ENCODE results near the gene LIMS2.

Gene LIMS2

GRCh38 chr2:127614731-127615130 is 60.6 kb downstream of the LIMS2 start:
- in situ Hi-C loops (cut with MboI; ENCODE audit: low pct_unique_long_range_greater_than_20kb, low sequenced_read_pairs): no loop called here
- DNase-seq: no peak

DNA sequence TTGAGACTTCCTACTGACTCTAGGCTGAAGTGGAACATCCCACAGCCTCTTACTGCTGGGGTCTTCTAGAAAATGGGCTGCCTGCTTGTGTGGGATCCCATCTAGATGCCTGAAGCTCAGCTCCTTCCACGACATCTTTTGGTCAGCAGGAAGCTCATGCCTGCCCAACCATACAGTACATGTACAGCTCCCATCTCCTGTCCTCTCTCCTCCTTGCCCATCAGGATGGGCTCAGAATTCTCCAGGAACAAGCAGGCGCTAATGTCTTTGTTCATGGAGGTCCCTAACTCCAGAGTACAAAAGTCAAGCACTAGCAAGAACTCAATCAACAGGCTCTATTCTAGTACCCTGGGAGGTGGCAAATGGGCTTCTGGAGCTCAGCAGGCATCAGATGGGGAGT is 61.1 kb downstream of the LIMS2 start:
- in situ Hi-C loops (cut with MboI; ENCODE audit: low pct_unique_long_range_greater_than_20kb, low sequenced_read_pairs): no loop called here
- DNase-seq: no peak

DNA sequence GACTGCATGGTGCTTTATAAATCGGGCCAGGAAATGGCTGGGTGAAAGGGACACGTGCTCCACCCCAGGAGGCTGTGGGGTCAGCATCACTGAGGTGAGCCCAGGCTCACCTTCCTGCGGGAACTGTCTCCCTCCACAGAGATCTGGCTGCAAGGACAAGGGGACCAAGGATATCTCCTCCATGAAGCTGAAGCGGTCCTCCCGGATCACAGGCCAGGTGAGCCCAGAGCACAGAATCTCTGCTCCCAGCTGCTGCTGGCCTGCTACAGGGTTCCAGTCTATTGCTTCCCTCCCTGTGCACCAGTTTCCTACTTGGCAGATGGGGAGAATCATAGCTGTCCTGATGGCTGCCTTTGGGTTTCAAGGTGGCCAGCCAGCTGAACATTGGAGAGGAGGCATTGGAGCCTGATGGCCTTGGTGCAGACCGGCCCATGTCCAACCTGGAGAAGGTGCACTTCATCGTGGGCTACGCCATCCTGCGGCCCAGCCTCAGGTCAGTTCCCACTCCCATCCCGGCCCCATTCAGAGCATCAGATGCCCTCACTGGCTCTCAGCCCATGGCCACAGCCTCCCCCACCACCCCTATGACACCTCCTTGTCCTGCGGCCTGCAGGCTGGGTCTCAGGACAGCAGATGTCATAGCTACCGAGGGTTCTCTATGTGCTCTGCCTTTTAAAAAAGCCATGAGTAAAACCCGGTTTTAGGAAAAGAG is 63.1 kb downstream of the LIMS2 start:
- DNase-seq: no peak

DNA sequence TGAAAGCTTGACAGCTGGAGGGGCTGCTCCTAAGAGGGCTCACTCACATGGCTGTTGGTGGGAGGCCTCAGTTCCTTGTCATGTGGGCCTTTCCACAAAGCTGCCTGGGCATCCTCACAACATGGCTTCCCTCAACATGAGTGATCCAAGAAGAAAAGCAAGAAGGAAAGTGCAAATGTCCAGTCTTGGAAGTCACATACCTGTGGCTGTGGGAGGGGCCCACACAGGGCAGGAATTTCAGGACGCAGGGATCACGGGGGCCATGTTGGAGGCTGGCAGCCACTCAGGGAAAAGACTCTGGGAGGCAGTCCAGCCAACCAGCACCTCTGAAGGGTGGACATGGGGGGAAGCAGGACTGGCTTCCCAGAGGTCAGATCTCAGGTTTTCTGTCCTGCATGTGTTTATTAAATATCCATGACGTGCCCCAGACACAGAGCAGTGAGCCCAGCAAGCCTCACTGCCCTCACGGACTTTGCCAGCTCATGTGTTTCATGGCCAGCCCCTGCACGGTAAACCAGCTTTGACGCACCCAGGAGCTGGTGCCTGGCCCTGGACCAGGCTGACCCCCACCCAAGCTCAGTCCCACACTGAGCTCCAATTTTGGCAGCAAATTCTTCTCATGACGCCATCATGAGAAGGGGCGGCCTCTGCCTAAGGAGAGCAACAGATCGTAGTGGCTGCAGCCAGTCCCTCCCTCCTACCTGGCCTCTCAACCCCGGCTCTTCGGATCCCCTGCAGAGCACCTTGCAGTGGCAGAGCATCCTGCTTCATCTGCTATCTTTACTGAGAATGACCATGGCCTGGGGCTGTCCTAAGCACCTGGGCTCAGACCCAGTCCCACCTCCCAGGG is 64.0 kb downstream of the LIMS2 start:
- DNase-seq: no peak
- in situ Hi-C loops (cut with MboI; ENCODE audit: low pct_unique_long_range_greater_than_20kb, low sequenced_read_pairs): no loop called here

More for the DNA sequence above, 63.1 kb downstream of the LIMS2 start:
- in situ Hi-C loops (cut with MboI; ENCODE audit: low pct_unique_long_range_greater_than_20kb, low sequenced_read_pairs): no loop called here

- no peak for DNase-seq
- in situ Hi-C loops (cut with MboI; ENCODE audit: low pct_unique_long_range_greater_than_20kb, low sequenced_read_pairs): no loop called here
Observed at GRCh38 chr2:127610561-127610960, 64.8 kb downstream of the LIMS2 start.

GRCh38 chr2:127609818-127610217 is 65.5 kb downstream of the LIMS2 start:
- in situ Hi-C loops (cut with MboI; ENCODE audit: low pct_unique_long_range_greater_than_20kb, low sequenced_read_pairs): no loop called here
- DNase-seq: no peak

GRCh38 chr2:127609031-127609751 is 66.1 kb downstream of the LIMS2 start:
- in situ Hi-C loops (cut with MboI; ENCODE audit: low pct_unique_long_range_greater_than_20kb, low sequenced_read_pairs): no loop called here
- DNase-seq: no peak

GRCh38 chr2:127608061-127609030 is 67.0 kb downstream of the LIMS2 start:
- in situ Hi-C loops (cut with MboI; ENCODE audit: low pct_unique_long_range_greater_than_20kb, low sequenced_read_pairs): no loop called here
- no peak for DNase-seq

DNA sequence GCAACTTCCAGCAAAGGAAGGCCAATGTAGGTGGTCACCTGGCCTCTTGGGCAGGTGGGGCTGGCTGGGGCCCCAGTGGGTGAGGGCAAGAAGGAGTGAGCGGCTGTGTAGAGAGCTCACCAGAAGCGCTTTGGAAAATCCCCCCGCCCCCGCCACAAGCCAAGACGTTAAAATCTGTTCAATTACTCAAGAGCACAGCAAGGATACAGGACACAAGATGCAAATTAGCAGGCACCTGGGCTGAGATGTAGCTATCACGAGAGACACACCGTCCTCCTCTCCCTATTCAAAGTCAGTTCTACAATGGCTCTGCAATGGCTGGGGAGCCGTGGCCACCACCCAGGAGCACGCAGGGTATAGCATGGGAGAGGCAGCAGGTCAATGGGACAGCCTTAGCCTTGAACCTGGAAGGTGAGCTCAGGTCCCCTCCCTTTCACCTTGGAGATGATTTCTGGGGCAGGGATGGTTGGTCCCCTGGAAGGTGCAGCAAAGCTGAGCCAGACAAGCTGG is 67.9 kb downstream of the LIMS2 start:
- in situ Hi-C loops (cut with MboI; ENCODE audit: low pct_unique_long_range_greater_than_20kb, low sequenced_read_pairs): no loop called here
- no peak for DNase-seq

- DNase-seq: no peak
- in situ Hi-C loops (cut with MboI; ENCODE audit: low pct_unique_long_range_greater_than_20kb, low sequenced_read_pairs): no loop called here
Observed at GRCh38 chr2:127606625-127607398, 68.5 kb downstream of the LIMS2 start.

- in situ Hi-C loops (cut with MboI; ENCODE audit: low pct_unique_long_range_greater_than_20kb, low sequenced_read_pairs): no loop called here
- DNase-seq: no peak
Observed at GRCh38 chr2:127605691-127606263, 69.6 kb downstream of the LIMS2 start.

GRCh38 chr2:127604986-127605385 is 70.3 kb downstream of the LIMS2 start:
- in situ Hi-C loops (cut with MboI; ENCODE audit: low pct_unique_long_range_greater_than_20kb, low sequenced_read_pairs): no loop called here
- no peak for DNase-seq

DNA sequence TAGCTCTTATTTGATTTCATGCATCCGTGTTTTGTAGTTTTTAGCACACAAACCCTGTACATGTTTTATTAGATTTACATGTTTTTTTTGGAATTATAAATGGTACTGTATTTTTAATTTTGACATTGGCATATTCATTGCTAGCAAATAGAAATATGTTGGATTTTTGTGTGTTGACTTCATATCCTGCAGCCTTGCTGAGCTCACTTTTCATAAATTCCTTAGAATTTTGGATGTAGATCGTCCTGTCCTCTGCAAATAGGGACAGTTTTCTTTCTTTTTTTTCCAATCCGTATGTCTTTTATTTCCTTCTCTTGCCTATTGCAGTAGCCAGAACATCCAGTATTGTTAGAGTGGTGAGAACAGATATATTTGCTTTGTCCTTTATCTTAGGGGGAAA is 76.1 kb downstream of the LIMS2 start:
- DNase-seq: no peak
- in situ Hi-C loops (cut with MboI; ENCODE audit: low pct_unique_long_range_greater_than_20kb, low sequenced_read_pairs): no loop called here

DNA sequence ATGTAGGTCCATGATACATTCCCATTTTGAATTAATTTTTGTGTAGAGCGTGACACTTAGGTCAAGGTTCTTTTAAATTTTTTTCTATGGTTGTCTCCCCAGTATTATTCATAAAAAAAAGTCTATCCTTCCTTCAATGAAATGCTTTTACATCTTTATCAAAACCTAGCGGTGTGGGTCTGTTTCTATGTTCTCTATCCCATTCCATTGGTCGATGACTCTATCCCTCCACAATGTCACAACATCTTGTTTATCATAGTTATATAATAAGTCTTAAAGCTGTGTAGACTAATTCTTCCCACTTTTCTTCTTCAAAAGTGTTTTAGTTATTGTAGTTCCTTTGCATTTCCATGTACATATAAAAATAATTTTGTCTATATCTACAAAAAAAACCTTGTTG is 76.6 kb downstream of the LIMS2 start:
- no peak for DNase-seq
- in situ Hi-C loops (cut with MboI; ENCODE audit: low pct_unique_long_range_greater_than_20kb, low sequenced_read_pairs): no loop called here

GRCh38 chr2:127597984-127598380 is 77.3 kb downstream of the LIMS2 start:
- in situ Hi-C loops (cut with MboI; ENCODE audit: low pct_unique_long_range_greater_than_20kb, low sequenced_read_pairs): no loop called here
- DNase-seq: no peak

GRCh38 chr2:127597046-127597983 is 78.0 kb downstream of the LIMS2 start:
- in situ Hi-C loops (cut with MboI; ENCODE audit: low pct_unique_long_range_greater_than_20kb, low sequenced_read_pairs): no loop called here
- DNase-seq: no peak

Measured in KBM-7 (cell line).